Endothelial cell of umbilical vein (primary cell): ENCODE data around the gene CMIP. TPM values are rescaled to one million over a fixed set of nuclear protein-coding genes. Genes with fewer than 3 reads are reported as not detected.

Source experiments
- BruUV-seq: library from RNA; stranded (reverse); fragments of 400-500 nt; replicated peaks from 2 replicates; lab custom pipeline; 2021; lab: Mats Ljungman, UMichigan
- CTCF ChIA-PET: fragments of 300-600, 350-600 bp; sonication (Branson Sonifier 250); formaldehyde crosslinking; loops from one replicate; lab custom pipeline; 2021; ENCODE audit warnings: antibody characterized with exemption, inconsistent platforms; lab: Charles Lee
- POLR2A ChIA-PET: fragments of 300-600, 350-600 bp; sonication (Branson Sonifier 250); formaldehyde crosslinking; loops from one replicate; lab custom pipeline; 2021; ENCODE audit warnings: antibody characterized with exemption, inconsistent platforms; lab: Charles Lee
- DNase-seq: peaks from one replicate; pipeline ENCODE4 v3.0.0-alpha.2; 2011; ENCODE audit warnings: low read depth, low spot score
- FAIRE-seq: peaks from 2 replicates; lab custom pipeline; 2011; peaks lifted over from hg19 to GRCh38; lab: Jason Lieb, UNC
- H2AFZ ChIP-seq: 2 replicates; pipeline ENCODE4 v1.6.0; 2012; ENCODE audit warnings: low read depth, low read length, control low read depth, inconsistent platforms
- H3K27ac ChIP-seq: 2 replicates; pipeline ENCODE4 v1.5.1; 2011; ENCODE audit warnings: low read depth, mild to moderate bottlenecking, control low read depth, low read length, moderate library complexity; ENCODE audit not compliant: insufficient read depth
- H3K27me3 ChIP-seq, 2 experiments: 2 replicates each; pipeline versions ENCODE4 v1.6.0 to v1.6.1; 2011; ENCODE audit warnings: low read length in 2 of 2, mixed read lengths in 1 of 2; ENCODE audit not compliant: control insufficient read depth in 2 of 2, insufficient read depth in 2 of 2
- H3K36me3 ChIP-seq, 2 experiments: 2 replicates in 1 of 2; 3 replicates in 1 of 2; pipeline ENCODE4 v1.5.1; 2011; ENCODE audit warnings: low read length in 2 of 2, mild to moderate bottlenecking in 1 of 2, moderate library complexity in 1 of 2; ENCODE audit not compliant: control insufficient read depth in 2 of 2, insufficient read depth in 2 of 2; ENCODE audit errors: extremely low read depth in 1 of 2
- H3K4me1 ChIP-seq: 3 replicates; pipeline ENCODE4 v1.5.1; 2011; ENCODE audit warnings: mild to moderate bottlenecking, low read length; ENCODE audit not compliant: control insufficient read depth, insufficient read depth; ENCODE audit errors: extremely low read depth
- H3K4me2 ChIP-seq: 2 replicates; pipeline ENCODE4 v1.6.1; 2011; ENCODE audit warnings: low read length, control low read depth, mixed read lengths; ENCODE audit not compliant: insufficient read depth
- H3K4me3 ChIP-seq, 3 experiments: fragments of 200-600 bp in 1 of 3; sonication (generic), shearing (Covaris generic) in 1 of 3; replicated peaks in 1 of 3; 2 replicates each; pipeline ENCODE4 v1.5.1; 2011 to 2016; ENCODE audit warnings: control low read depth in 3 of 3, low read length in 3 of 3, mild to moderate bottlenecking in 2 of 3, inconsistent platforms in 1 of 3, low read depth in 1 of 3, moderate library complexity in 1 of 3; ENCODE audit not compliant: insufficient read depth in 1 of 3
- H3K79me2 ChIP-seq: 2 replicates; pipeline ENCODE4 v1.6.0; 2012; ENCODE audit warnings: low read length, inconsistent platforms; ENCODE audit not compliant: control insufficient read depth, insufficient read depth
- H3K9ac ChIP-seq: replicated peaks from 2 replicates; pipeline ENCODE3; 2011; ENCODE audit warnings: low read length, control low read depth; ENCODE audit not compliant: insufficient read depth; ENCODE audit errors: extremely low read depth
- H3K9me1 ChIP-seq: replicated peaks from 3 replicates; pipeline ENCODE4 v1.6.0; 2011; ENCODE audit warnings: mild to moderate bottlenecking, low read length; ENCODE audit not compliant: control insufficient read depth, insufficient read depth; ENCODE audit errors: extremely low read depth
- H3K9me3 ChIP-seq: replicated peaks from 2 replicates; pipeline ENCODE4 v1.5.1; 2012; ENCODE audit warnings: low read length, inconsistent platforms; ENCODE audit not compliant: control insufficient read depth, insufficient read depth
- H4K20me1 ChIP-seq: replicated peaks from 2 replicates; pipeline ENCODE3; 2011; ENCODE audit warnings: mild to moderate bottlenecking, low read length; ENCODE audit not compliant: control insufficient read depth, insufficient read depth; ENCODE audit errors: extremely low read depth
- CTCF ChIP-seq, 2 donors: IDR thresholded peaks; 1 replicate in 1 of 2; 2 replicates in 1 of 2; pipeline ENCODE4 v1.5.1; 2011; ENCODE audit warnings: low read length in 2 of 2, mild to moderate bottlenecking in 2 of 2, moderate library complexity in 2 of 2, control low read depth in 1 of 2, inconsistent platforms in 1 of 2, low read depth in 1 of 2; ENCODE audit not compliant: insufficient read depth in 1 of 2; ENCODE audit errors: extremely low read depth in 1 of 2
- EZH2 ChIP-seq: IDR thresholded peaks from 2 replicates; pipeline ENCODE4 v1.6.1; 2012; ENCODE audit warnings: borderline replicate concordance, low read depth, mild to moderate bottlenecking, moderate library complexity, low read length, inconsistent platforms; ENCODE audit not compliant: severe bottlenecking
- FOS ChIP-seq: IDR thresholded peaks from 2 replicates; pipeline ENCODE4 v1.6.1; 2011; ENCODE audit warnings: mild to moderate bottlenecking, low read length, moderate library complexity, borderline replicate concordance; ENCODE audit not compliant: insufficient read depth
- GATA2 ChIP-seq: IDR thresholded peaks from 2 replicates; pipeline ENCODE4 v1.7.0; 2011; ENCODE audit warnings: low read depth, mild to moderate bottlenecking, moderate library complexity, mixed read lengths, low read length; ENCODE audit not compliant: insufficient read length, insufficient read depth
- JUN ChIP-seq: IDR thresholded peaks from 2 replicates; pipeline ENCODE4 v1.6.1; 2011; ENCODE audit warnings: borderline replicate concordance, low read depth; ENCODE audit not compliant: insufficient read length, insufficient read depth
- MAX ChIP-seq: IDR thresholded peaks from 2 replicates; pipeline ENCODE4 v1.6.1; 2011; ENCODE audit not compliant: insufficient read depth, insufficient read length
- MYC ChIP-seq: IDR thresholded peaks from one replicate; pipeline ENCODE4 v1.6.1; 2011; ENCODE audit warnings: mild to moderate bottlenecking, low read depth, low read length
- POLR2A ChIP-seq: IDR thresholded peaks from 2 replicates; pipeline ENCODE4 v1.6.1; 2012; ENCODE audit warnings: low read depth, mild to moderate bottlenecking, control low read depth, low read length
- POLR2AphosphoS5 ChIP-seq: IDR thresholded peaks from 2 replicates; pipeline ENCODE4 v1.6.1; 2012; ENCODE audit warnings: low read depth, mild to moderate bottlenecking, control low read depth, low read length, moderate library complexity; ENCODE audit not compliant: insufficient read depth
- dilution Hi-C: fragments of 300-500 bp; cut with MboI; formaldehyde crosslinking; loops from one replicate; pipeline ENCODE4 v1.15.0; 2019; ENCODE audit warnings: low sequenced_read_pairs; ENCODE audit not compliant: extremely low pct_ligation_motif_present
- intact Hi-C: fragments of 100-400 bp; cut with micrococcal nuclease; formaldehyde crosslinking; loops from one replicate; pipeline ENCODE4 v1.10.0; 2022
- polyA plus RNA-seq, 4 experiments: library from polyadenylated mRNA; depleted of rRNA in 3 of 4; stranded (reverse) in 3 of 4; unstranded in 1 of 4; fragments of >200 nt; gene quantifications; 2 replicates each; pipeline versions ENCODE4 v1.2.1 to v1.2.3, GENCODE V29; 2011 to 2012; ENCODE audit warnings: missing spikeins in 1 of 4
- total RNA-seq: library from RNA; stranded (reverse); gene quantifications from 2 replicates; pipeline ENCODE4 v1.2.3, GENCODE V29; 2021

CMIP gene
- total and polyA plus RNA-seq, 2 donors (not counting 3 experiments of a cell fraction or from before 2014, with no cell fraction given), result 29.0 to 101 TPM

- no peak overlapping the region for H2AFZ ChIP-seq
- ChIA-PET CTCF (no interaction called here), POLR2A (no interaction called here)
- H3K4me3 ChIP-seq, result no peak overlapping the region
- no peaks in the 10 kb centered on the region for H3K9me1 ChIP-seq
- no peak overlapping the region for H3K27ac ChIP-seq
- no peak for FAIRE-seq
- H3K4me1 ChIP-seq, result peaks cover 13% of the 10 kb centered on the region
- H3K36me3 ChIP-seq, result peaks cover 0 to 2% of the 10 kb centered on the region in 2 experiments
- dilution Hi-C loops (no loop called here), intact Hi-C loops (no loop called here)
- BruUV-seq, result no TSS peak
- no peaks in the 10 kb centered on the region for H3K27me3 ChIP-seq
- no peak overlapping the region for H3K9ac ChIP-seq
- H3K9me3 ChIP-seq, result no peaks in the 10 kb centered on the region
- H3K79me2 ChIP-seq, result peaks cover 25% of the 10 kb centered on the region
- no peak overlapping the region for H3K4me2 ChIP-seq
- TF ChIP-seq CTCF (IDR thresholded peaks at IDR 0.05; ENCODE audit: extremely low read depth in 1 of 2, insufficient read depth in 1 of 2, low read depth in 1 of 2, low read length in 2 of 2) (no peak), POLR2AphosphoS5 (no peak), MYC (no peak), FOS (no peak), JUN (no peak), EZH2 (no peak), POLR2A (no peak), MAX (no peak), GATA2 (no peak)
- no peaks in the 10 kb centered on the region for H4K20me1 ChIP-seq
- DNase-seq, result no peak
These were observed 114.0 kb downstream of the CMIP start for GRCh38 chr16:81558444-81559175.
